Body of pancreas (tissue), 4 donors: ENCODE results near the gene RGMA. TPM values are rescaled to one million over a fixed set of nuclear protein-coding genes. Genes with fewer than 3 reads are reported as not detected.

Experiments
- ATAC-seq: fragments of 150-250 bp; one replicate; pipeline ENCODE4 v1.9.1; 2016
- DNase-seq, 4 donors: peaks; one replicate each; pipeline ENCODE4 v3.0.0-alpha.2; 2019
- H3K27ac ChIP-seq, 4 donors: fragments of 200-600 bp; sonication (generic); 1 replicate in 3 of 4; 2 replicates in 1 of 4; pipeline versions ENCODE4 v1.5.1 to v1.6.1; 2016 to 2019; ENCODE audit warnings: mild to moderate bottlenecking in 1 of 4, mixed read lengths in 1 of 4, moderate library complexity in 1 of 4
- H3K27me3 ChIP-seq, 2 donors: fragments of 200-600 bp; sonication (generic); one replicate each; pipeline ENCODE4 v1.6.0; 2016; ENCODE audit warnings: mild to moderate bottlenecking in 1 of 2
- H3K36me3 ChIP-seq, 2 donors: fragments of 200-600 bp; sonication (generic); replicated peaks in 1 of 2; 2 replicates each; pipeline ENCODE4 v1.5.1; 2016; ENCODE audit warnings: low read depth in 2 of 2; ENCODE audit not compliant: insufficient read depth in 1 of 2
- H3K4me1 ChIP-seq: fragments of 200-600 bp; sonication (generic); one replicate; pipeline ENCODE4 v1.6.0; 2016
- H3K4me3 ChIP-seq, 2 donors: fragments of 200-600 bp; sonication (generic); 1 replicate in 1 of 2; 2 replicates in 1 of 2; pipeline ENCODE4 v1.5.1; 2016 to 2019
- H3K9me3 ChIP-seq, 3 donors: fragments of 200-600 bp; sonication (generic); 1 replicate in 2 of 3; 2 replicates in 1 of 3; pipeline ENCODE4 v1.5.1; 2016
- POLR2A ChIP-seq, 3 donors: fragments of 450-650 bp; IDR thresholded peaks; one replicate each; pipeline ENCODE4 v1.6.1; 2016; ENCODE audit warnings: antibody characterized with exemption in 3 of 3, mild to moderate bottlenecking in 2 of 3
- WGBS, 2 donors: methylation state at CpG; one replicate each; pipeline ENCODE4 v1.1.5; 2017; 5-methylcytosine and 5-hydroxymethylcytosine counted together
- intact Hi-C: fragments of 100-400 bp; cut with DNase I; formaldehyde crosslinking; loops from one replicate; pipeline ENCODE4 v1.15.1; 2023
- total RNA-seq, 2 donors: library from RNA; depleted of rRNA; stranded (reverse); fragments of >200 nt; gene quantifications; one replicate each; pipeline ENCODE4 v1.1.0, GENCODE V29; 2016
- TF ChIP-seq, protein P1 (sequence below), 7 experiments: fragments of 450-650 bp in 4 of 7; fragments of 200-600 bp in 3 of 7; sonication (generic) in 3 of 7; IDR thresholded peaks; one replicate each; pipeline ENCODE4 v1.5.1; 2016 to 2019; ENCODE audit warnings: antibody characterized with exemption in 7 of 7

The RGMA gene
- total RNA-seq, 2 donors from 2014 or later, result 8.8 to 9.2 TPM

DNA sequence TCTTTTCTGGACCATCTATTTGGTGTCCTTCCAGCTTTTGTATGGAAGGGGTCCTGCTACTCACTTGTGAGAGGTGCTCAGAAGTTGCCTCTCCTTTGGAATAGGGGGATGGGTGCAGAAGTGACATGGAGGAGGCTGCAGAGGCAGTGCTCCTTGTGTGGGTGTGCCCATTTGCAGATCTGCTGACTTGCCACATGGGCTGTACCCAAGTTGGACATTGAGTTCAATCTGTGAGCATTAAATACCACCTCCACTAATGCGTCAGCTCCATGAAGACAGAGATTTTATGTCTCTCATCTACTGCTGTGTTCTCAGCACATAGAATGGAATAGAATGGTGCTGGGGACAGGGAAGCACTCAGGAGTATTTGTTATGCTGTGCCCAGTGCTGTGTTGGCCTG lies 76.2 kb downstream of the RGMA start:
- H3K4me1 ChIP-seq, result no peaks in the 10 kb centered on the region
- no peak for TF ChIP-seq POLR2A (IDR thresholded peaks at IDR 0.05)
- TF ChIP-seq, protein P1, sequence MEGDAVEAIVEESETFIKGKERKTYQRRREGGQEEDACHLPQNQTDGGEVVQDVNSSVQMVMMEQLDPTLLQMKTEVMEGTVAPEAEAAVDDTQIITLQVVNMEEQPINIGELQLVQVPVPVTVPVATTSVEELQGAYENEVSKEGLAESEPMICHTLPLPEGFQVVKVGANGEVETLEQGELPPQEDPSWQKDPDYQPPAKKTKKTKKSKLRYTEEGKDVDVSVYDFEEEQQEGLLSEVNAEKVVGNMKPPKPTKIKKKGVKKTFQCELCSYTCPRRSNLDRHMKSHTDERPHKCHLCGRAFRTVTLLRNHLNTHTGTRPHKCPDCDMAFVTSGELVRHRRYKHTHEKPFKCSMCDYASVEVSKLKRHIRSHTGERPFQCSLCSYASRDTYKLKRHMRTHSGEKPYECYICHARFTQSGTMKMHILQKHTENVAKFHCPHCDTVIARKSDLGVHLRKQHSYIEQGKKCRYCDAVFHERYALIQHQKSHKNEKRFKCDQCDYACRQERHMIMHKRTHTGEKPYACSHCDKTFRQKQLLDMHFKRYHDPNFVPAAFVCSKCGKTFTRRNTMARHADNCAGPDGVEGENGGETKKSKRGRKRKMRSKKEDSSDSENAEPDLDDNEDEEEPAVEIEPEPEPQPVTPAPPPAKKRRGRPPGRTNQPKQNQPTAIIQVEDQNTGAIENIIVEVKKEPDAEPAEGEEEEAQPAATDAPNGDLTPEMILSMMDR (IDR thresholded peaks at IDR 0.05), result no peak
- intact Hi-C loops, result no loop called here
- peaks cover 15 to 69% of the 10 kb centered on the region in 2 donors for H3K36me3 ChIP-seq
- DNase-seq (no peak), ATAC-seq (no peak)
- WGBS, 2 donors, result 100% methylated on average over 1 of the region's 1 CpG
- no peaks in the 10 kb centered on the region for H3K9me3 ChIP-seq
- no peaks in the 10 kb centered on the region for H3K27me3 ChIP-seq
- no peak overlapping the region for H3K4me3 ChIP-seq
- H3K27ac ChIP-seq, result no peak overlapping the region

DNA sequence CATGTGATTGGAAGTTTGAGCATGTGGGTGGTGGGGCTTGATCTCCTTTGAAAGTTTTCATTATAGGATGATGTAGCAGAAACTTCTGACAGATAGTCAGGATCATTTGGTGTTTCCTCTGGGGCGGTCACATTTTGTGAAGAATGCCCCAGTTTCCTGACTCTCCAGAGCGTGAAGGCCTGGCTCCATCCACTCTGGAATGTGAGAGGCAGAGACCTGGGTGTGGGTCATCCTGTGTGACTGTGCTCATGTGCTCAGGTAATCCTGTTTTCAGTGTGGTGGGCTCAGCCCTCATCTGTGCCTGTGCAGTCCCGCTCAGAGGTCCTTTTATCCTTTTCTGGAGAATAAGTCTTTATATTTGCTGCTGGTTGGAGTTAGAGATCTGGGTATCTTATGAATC lies 81.0 kb downstream of the RGMA start:
- intact Hi-C loops, result no loop called here
- no peaks in the 10 kb centered on the region for H3K27me3 ChIP-seq
- 96 to 98% methylated on average over 3 of the region's 3 CpGs for WGBS, 2 donors
- H3K4me1 ChIP-seq, result no peaks in the 10 kb centered on the region
- no peak overlapping the region for H3K27ac ChIP-seq
- no peak overlapping the region for H3K4me3 ChIP-seq
- no peak for ATAC-seq
- H3K9me3 ChIP-seq, result no peaks in the 10 kb centered on the region
- peaks cover 0 to 56% of the 10 kb centered on the region in 2 donors for H3K36me3 ChIP-seq
- TF ChIP-seq POLR2A (IDR thresholded peaks at IDR 0.05), result no peak
- TF ChIP-seq, protein P1 (IDR thresholded peaks at IDR 0.05), result no peak
- no peak for DNase-seq

DNA sequence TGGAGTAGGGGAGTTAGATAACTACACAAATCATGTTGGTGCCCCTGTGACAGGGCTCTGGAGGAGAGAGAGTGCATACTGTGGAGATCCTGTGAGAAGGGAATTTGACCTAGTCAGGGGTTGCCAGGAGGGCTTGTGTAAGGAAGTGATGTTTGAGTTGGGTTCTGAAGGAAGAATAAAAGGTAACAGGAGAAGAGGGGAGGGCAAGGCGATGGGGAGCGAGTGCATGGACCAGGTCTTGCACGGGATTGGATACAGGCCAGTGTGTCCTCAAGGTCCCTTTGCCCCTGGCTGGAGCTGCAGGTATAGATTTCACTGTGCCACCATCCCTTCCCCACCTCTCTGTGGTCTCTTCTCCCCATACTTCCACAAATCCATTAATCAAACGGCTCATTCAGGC lies 83.9 kb downstream of the RGMA start:
- no peak overlapping the region for H3K27ac ChIP-seq
- TF ChIP-seq, protein P1 (IDR thresholded peaks at IDR 0.05), result no peak
- no peak for TF ChIP-seq POLR2A (IDR thresholded peaks at IDR 0.05)
- no peak overlapping the region for H3K4me3 ChIP-seq
- ATAC-seq (no peak), DNase-seq (no peak)
- H3K9me3 ChIP-seq, result no peaks in the 10 kb centered on the region
- H3K27me3 ChIP-seq, result no peaks in the 10 kb centered on the region
- peaks cover 7 to 60% of the 10 kb centered on the region in 2 donors for H3K36me3 ChIP-seq
- intact Hi-C loops, result no loop called here
- H3K4me1 ChIP-seq, result no peaks in the 10 kb centered on the region
- 69 to 77% methylated on average over 4 of the region's 4 CpGs for WGBS, 2 donors

DNA sequence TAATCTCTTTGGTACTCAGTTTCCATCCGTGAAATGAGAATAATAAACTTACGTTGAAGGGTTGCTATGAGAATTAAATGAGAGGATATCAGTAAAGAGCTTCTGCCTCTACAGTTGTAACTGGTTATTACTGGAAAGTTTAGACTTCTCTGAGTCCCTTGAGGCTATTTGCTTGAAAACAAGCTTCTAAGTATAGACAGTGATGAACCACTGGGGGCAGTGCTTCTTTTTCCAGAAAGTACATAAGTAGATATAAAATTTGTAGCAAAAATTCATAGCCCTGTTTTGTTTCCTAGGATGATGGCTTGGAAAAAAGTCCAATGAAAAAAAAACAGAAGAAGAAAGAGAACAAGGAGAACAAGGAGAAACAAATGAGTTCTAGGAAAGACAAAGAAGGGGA lies 87.1 kb downstream of the RGMA start:
- Histone ChIP-seq H3K4me3 (no peak overlapping the region), H3K36me3 (peaks cover 16 to 64% of the 10 kb centered on the region in 2 donors), H3K27ac (no peak overlapping the region), H3K9me3 (no peaks in the 10 kb centered on the region), H3K4me1 (no peaks in the 10 kb centered on the region), H3K27me3 (no peaks in the 10 kb centered on the region)
- ATAC-seq (no peak), DNase-seq (no peak)
- 95 to 97% methylated on average over 2 of the region's 2 CpGs for WGBS, 2 donors
- TF ChIP-seq POLR2A (IDR thresholded peaks at IDR 0.05), result no peak
- TF ChIP-seq, protein P1 (IDR thresholded peaks at IDR 0.05), result no peak
- intact Hi-C loops, result no loop called here

DNA sequence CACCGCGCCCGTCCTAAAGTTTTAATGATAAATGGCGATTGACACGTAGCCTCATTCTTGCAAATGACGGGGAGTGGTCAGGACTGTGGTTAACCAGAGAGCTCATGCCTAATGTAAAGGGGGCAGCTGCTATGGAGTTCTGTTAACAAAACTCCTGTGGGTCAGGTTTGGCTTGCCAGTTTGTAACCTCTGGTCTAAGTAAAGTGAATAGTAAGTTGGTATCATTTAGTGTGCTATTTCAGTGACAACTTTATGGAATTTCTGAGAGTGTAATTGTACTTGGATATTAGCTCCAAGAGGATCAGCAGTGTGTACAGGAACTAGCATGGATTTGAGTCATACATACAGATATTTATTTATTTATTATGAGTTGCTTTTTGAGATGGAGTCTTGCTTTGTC lies 87.9 kb downstream of the RGMA start:
- 80 to 98% methylated on average over 6 of the region's 6 CpGs for WGBS, 2 donors
- no peak overlapping the region for H3K27ac ChIP-seq
- ATAC-seq (no peak), DNase-seq (no peak)
- H3K9me3 ChIP-seq, result no peaks in the 10 kb centered on the region
- H3K27me3 ChIP-seq, result no peaks in the 10 kb centered on the region
- no peak overlapping the region for H3K4me3 ChIP-seq
- TF ChIP-seq POLR2A (IDR thresholded peaks at IDR 0.05), result no peak
- TF ChIP-seq, protein P1 (IDR thresholded peaks at IDR 0.05), result no peak
- no peaks in the 10 kb centered on the region for H3K4me1 ChIP-seq
- H3K36me3 ChIP-seq, result peaks cover 16 to 64% of the 10 kb centered on the region in 2 donors
- intact Hi-C loops, result no loop called here
